Endothelial cell of umbilical vein (primary cell): ENCODE measurements around the gene TSPAN9. TPM values are rescaled to one million over a fixed set of nuclear protein-coding genes. Genes with fewer than 3 reads are reported as not detected.

Experiments
- BruUV-seq: library from RNA; stranded (reverse); fragments of 400-500 nt; replicated peaks from 2 replicates; lab custom pipeline; 2021; lab: Mats Ljungman, UMichigan
- CTCF ChIA-PET: fragments of 300-600, 350-600 bp; sonication (Branson Sonifier 250); formaldehyde crosslinking; loops from one replicate; lab custom pipeline; 2021; ENCODE audit warnings: antibody characterized with exemption, inconsistent platforms; lab: Charles Lee
- POLR2A ChIA-PET: fragments of 300-600, 350-600 bp; sonication (Branson Sonifier 250); formaldehyde crosslinking; loops from one replicate; lab custom pipeline; 2021; ENCODE audit warnings: antibody characterized with exemption, inconsistent platforms; lab: Charles Lee
- DNase-seq: peaks from one replicate; pipeline ENCODE4 v3.0.0-alpha.2; 2011; ENCODE audit warnings: low read depth, low spot score
- FAIRE-seq: peaks from 2 replicates; lab custom pipeline; 2011; peaks lifted over from hg19 to GRCh38; lab: Jason Lieb, UNC
- H2AFZ ChIP-seq: 2 replicates; pipeline ENCODE4 v1.6.0; 2012; ENCODE audit warnings: low read depth, low read length, control low read depth, inconsistent platforms
- H3K27ac ChIP-seq: 2 replicates; pipeline ENCODE4 v1.5.1; 2011; ENCODE audit warnings: low read depth, mild to moderate bottlenecking, control low read depth, low read length, moderate library complexity; ENCODE audit not compliant: insufficient read depth
- H3K27me3 ChIP-seq, 2 experiments: 2 replicates each; pipeline versions ENCODE4 v1.6.0 to v1.6.1; 2011; ENCODE audit warnings: low read length in 2 of 2, mixed read lengths in 1 of 2; ENCODE audit not compliant: control insufficient read depth in 2 of 2, insufficient read depth in 2 of 2
- H3K36me3 ChIP-seq, 2 experiments: 2 replicates in 1 of 2; 3 replicates in 1 of 2; pipeline ENCODE4 v1.5.1; 2011; ENCODE audit warnings: low read length in 2 of 2, mild to moderate bottlenecking in 1 of 2, moderate library complexity in 1 of 2; ENCODE audit not compliant: control insufficient read depth in 2 of 2, insufficient read depth in 2 of 2; ENCODE audit errors: extremely low read depth in 1 of 2
- H3K4me1 ChIP-seq: 3 replicates; pipeline ENCODE4 v1.5.1; 2011; ENCODE audit warnings: mild to moderate bottlenecking, low read length; ENCODE audit not compliant: control insufficient read depth, insufficient read depth; ENCODE audit errors: extremely low read depth
- H3K4me2 ChIP-seq: 2 replicates; pipeline ENCODE4 v1.6.1; 2011; ENCODE audit warnings: low read length, control low read depth, mixed read lengths; ENCODE audit not compliant: insufficient read depth
- H3K4me3 ChIP-seq, 3 experiments: fragments of 200-600 bp in 1 of 3; sonication (generic), shearing (Covaris generic) in 1 of 3; replicated peaks in 1 of 3; 2 replicates each; pipeline ENCODE4 v1.5.1; 2011 to 2016; ENCODE audit warnings: control low read depth in 3 of 3, low read length in 3 of 3, mild to moderate bottlenecking in 2 of 3, inconsistent platforms in 1 of 3, low read depth in 1 of 3, moderate library complexity in 1 of 3; ENCODE audit not compliant: insufficient read depth in 1 of 3
- H3K79me2 ChIP-seq: 2 replicates; pipeline ENCODE4 v1.6.0; 2012; ENCODE audit warnings: low read length, inconsistent platforms; ENCODE audit not compliant: control insufficient read depth, insufficient read depth
- H3K9ac ChIP-seq: replicated peaks from 2 replicates; pipeline ENCODE3; 2011; ENCODE audit warnings: low read length, control low read depth; ENCODE audit not compliant: insufficient read depth; ENCODE audit errors: extremely low read depth
- H3K9me1 ChIP-seq: replicated peaks from 3 replicates; pipeline ENCODE4 v1.6.0; 2011; ENCODE audit warnings: mild to moderate bottlenecking, low read length; ENCODE audit not compliant: control insufficient read depth, insufficient read depth; ENCODE audit errors: extremely low read depth
- H3K9me3 ChIP-seq: replicated peaks from 2 replicates; pipeline ENCODE4 v1.5.1; 2012; ENCODE audit warnings: low read length, inconsistent platforms; ENCODE audit not compliant: control insufficient read depth, insufficient read depth
- H4K20me1 ChIP-seq: replicated peaks from 2 replicates; pipeline ENCODE3; 2011; ENCODE audit warnings: mild to moderate bottlenecking, low read length; ENCODE audit not compliant: control insufficient read depth, insufficient read depth; ENCODE audit errors: extremely low read depth
- EZH2 ChIP-seq: IDR thresholded peaks from 2 replicates; pipeline ENCODE4 v1.6.1; 2012; ENCODE audit warnings: borderline replicate concordance, low read depth, mild to moderate bottlenecking, moderate library complexity, low read length, inconsistent platforms; ENCODE audit not compliant: severe bottlenecking
- FOS ChIP-seq: IDR thresholded peaks from 2 replicates; pipeline ENCODE4 v1.6.1; 2011; ENCODE audit warnings: mild to moderate bottlenecking, low read length, moderate library complexity, borderline replicate concordance; ENCODE audit not compliant: insufficient read depth
- GATA2 ChIP-seq: IDR thresholded peaks from 2 replicates; pipeline ENCODE4 v1.7.0; 2011; ENCODE audit warnings: low read depth, mild to moderate bottlenecking, moderate library complexity, mixed read lengths, low read length; ENCODE audit not compliant: insufficient read length, insufficient read depth
- JUN ChIP-seq: IDR thresholded peaks from 2 replicates; pipeline ENCODE4 v1.6.1; 2011; ENCODE audit warnings: borderline replicate concordance, low read depth; ENCODE audit not compliant: insufficient read length, insufficient read depth
- MYC ChIP-seq: IDR thresholded peaks from one replicate; pipeline ENCODE4 v1.6.1; 2011; ENCODE audit warnings: mild to moderate bottlenecking, low read depth, low read length
- POLR2A ChIP-seq: IDR thresholded peaks from 2 replicates; pipeline ENCODE4 v1.6.1; 2012; ENCODE audit warnings: low read depth, mild to moderate bottlenecking, control low read depth, low read length
- POLR2AphosphoS5 ChIP-seq: IDR thresholded peaks from 2 replicates; pipeline ENCODE4 v1.6.1; 2012; ENCODE audit warnings: low read depth, mild to moderate bottlenecking, control low read depth, low read length, moderate library complexity; ENCODE audit not compliant: insufficient read depth
- dilution Hi-C: fragments of 300-500 bp; cut with MboI; formaldehyde crosslinking; loops from one replicate; pipeline ENCODE4 v1.15.0; 2019; ENCODE audit warnings: low sequenced_read_pairs; ENCODE audit not compliant: extremely low pct_ligation_motif_present
- intact Hi-C: fragments of 100-400 bp; cut with micrococcal nuclease; formaldehyde crosslinking; loops from one replicate; pipeline ENCODE4 v1.10.0; 2022
- polyA plus RNA-seq, 4 experiments: library from polyadenylated mRNA; depleted of rRNA in 3 of 4; stranded (reverse) in 3 of 4; unstranded in 1 of 4; fragments of >200 nt; gene quantifications; 2 replicates each; pipeline versions ENCODE4 v1.2.1 to v1.2.3, GENCODE V29; 2011 to 2012; ENCODE audit warnings: missing spikeins in 1 of 4
- total RNA-seq: library from RNA; stranded (reverse); gene quantifications from 2 replicates; pipeline ENCODE4 v1.2.3, GENCODE V29; 2021
- TF ChIP-seq, protein P1 (sequence below): IDR thresholded peaks from 2 replicates; pipeline ENCODE4 v1.6.1; 2011; ENCODE audit not compliant: insufficient read depth, insufficient read length
- TF ChIP-seq, protein P2 (sequence below), 2 donors: IDR thresholded peaks; 1 replicate in 1 of 2; 2 replicates in 1 of 2; pipeline ENCODE4 v1.5.1; 2011; ENCODE audit warnings: low read length in 2 of 2, mild to moderate bottlenecking in 2 of 2, moderate library complexity in 2 of 2, control low read depth in 1 of 2, inconsistent platforms in 1 of 2, low read depth in 1 of 2; ENCODE audit not compliant: insufficient read depth in 1 of 2; ENCODE audit errors: extremely low read depth in 1 of 2

TSPAN9 gene
- total and polyA plus RNA-seq, 2 donors (not counting 3 experiments of a cell fraction or from before 2014, with no cell fraction given) = 43.3 to 66.8 TPM

DNA sequence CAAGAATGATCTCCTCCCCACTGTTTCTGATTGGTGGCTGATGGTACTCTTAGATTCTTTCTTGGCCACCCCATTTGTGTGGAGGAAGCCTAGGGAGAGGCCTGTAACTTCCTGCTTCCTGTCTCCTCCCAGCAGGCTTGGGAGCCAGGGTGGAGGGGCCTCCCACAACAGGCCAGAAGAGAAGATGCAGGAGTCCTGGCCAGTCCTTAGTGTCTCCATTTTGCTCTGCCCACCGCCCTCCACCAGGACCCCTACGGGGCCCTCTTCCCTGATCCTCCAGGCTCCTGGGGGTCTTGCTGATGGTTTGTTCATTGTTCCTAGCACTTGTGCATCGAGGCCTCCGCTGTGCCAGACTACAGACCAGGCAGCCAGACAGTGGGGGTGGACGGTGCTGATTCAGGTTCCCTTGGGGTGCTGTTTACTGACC, 6.8 kb downstream of the TSPAN9 start:
- POLR2A ChIA-PET = no interaction called here
- TF ChIP-seq, protein P1, sequence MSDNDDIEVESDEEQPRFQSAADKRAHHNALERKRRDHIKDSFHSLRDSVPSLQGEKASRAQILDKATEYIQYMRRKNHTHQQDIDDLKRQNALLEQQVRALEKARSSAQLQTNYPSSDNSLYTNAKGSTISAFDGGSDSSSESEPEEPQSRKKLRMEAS = no peak
- TF ChIP-seq POLR2A (no peak), JUN (no peak), POLR2AphosphoS5 (peak; percentile 49)
- TF ChIP-seq, protein P2, sequence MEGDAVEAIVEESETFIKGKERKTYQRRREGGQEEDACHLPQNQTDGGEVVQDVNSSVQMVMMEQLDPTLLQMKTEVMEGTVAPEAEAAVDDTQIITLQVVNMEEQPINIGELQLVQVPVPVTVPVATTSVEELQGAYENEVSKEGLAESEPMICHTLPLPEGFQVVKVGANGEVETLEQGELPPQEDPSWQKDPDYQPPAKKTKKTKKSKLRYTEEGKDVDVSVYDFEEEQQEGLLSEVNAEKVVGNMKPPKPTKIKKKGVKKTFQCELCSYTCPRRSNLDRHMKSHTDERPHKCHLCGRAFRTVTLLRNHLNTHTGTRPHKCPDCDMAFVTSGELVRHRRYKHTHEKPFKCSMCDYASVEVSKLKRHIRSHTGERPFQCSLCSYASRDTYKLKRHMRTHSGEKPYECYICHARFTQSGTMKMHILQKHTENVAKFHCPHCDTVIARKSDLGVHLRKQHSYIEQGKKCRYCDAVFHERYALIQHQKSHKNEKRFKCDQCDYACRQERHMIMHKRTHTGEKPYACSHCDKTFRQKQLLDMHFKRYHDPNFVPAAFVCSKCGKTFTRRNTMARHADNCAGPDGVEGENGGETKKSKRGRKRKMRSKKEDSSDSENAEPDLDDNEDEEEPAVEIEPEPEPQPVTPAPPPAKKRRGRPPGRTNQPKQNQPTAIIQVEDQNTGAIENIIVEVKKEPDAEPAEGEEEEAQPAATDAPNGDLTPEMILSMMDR (IDR thresholded peaks at IDR 0.05; ENCODE audit: extremely low read depth in 1 of 2, insufficient read depth in 1 of 2, low read depth in 1 of 2, low read length in 2 of 2) = no peak
- DNase-seq = peak; percentile 33
- no peaks in the 10 kb centered on the region for H3K27me3 ChIP-seq
- H3K9me3 ChIP-seq = no peaks in the 10 kb centered on the region
- CTCF ChIA-PET = interaction anchor here (1.0 to 1.5 kb wide), 2 partner anchors 11 to 51 kb away, joined by 3 to 4 read pairs; no protein-coding TSS in a partner anchor
- H3K4me3 ChIP-seq = no peak overlapping the region
- H3K4me2 ChIP-seq = peak overlapping the region; percentile 13
- intact Hi-C loops = loop anchor here (2.0 kb wide), 1 partner anchor 13 kb away; no protein-coding TSS in a partner anchor
- H3K36me3 ChIP-seq = no peaks in the 10 kb centered on the region
- peaks cover 15% of the 10 kb centered on the region for H3K4me1 ChIP-seq
- no peak overlapping the region for H3K9ac ChIP-seq
- H3K27ac ChIP-seq = peak overlapping the region; percentile 21
- BruUV-seq = no TSS peak
- no peaks in the 10 kb centered on the region for H4K20me1 ChIP-seq
- H3K9me1 ChIP-seq = no peaks in the 10 kb centered on the region
- dilution Hi-C loops = no loop called here
- peaks cover 2% of the 10 kb centered on the region for H3K79me2 ChIP-seq
- peak overlapping the region; percentile 52 for H2AFZ ChIP-seq
- FAIRE-seq = peak; percentile 69

DNA sequence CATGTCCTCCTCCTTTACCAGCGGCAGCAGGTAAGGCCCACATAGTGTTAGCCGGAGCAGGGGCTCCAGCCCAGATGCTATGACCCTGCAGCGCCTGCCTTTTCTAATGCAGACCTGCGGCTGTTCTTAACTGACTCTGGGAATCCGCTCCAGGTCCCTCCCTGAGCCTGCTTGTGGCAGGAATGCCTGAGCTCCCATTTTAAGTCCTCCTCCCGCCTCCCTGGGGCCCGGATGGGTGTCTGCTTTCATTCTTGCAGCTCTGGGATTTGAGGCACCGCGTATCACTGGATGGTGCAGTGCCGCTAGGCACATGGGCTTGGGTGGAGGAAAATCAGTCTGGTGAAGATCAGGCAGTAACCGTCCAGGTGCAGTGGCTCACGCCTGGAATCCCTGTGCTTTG, 7.6 kb downstream of the TSPAN9 start:
- no peaks in the 10 kb centered on the region for H4K20me1 ChIP-seq
- no peak overlapping the region for H3K27ac ChIP-seq
- dilution Hi-C loops = no loop called here
- ChIA-PET CTCF (no interaction called here), POLR2A (no interaction called here)
- DNase-seq = no peak
- H2AFZ ChIP-seq = no peak overlapping the region
- H3K4me2 ChIP-seq = no peak overlapping the region
- no peaks in the 10 kb centered on the region for H3K9me1 ChIP-seq
- H3K9ac ChIP-seq = no peak overlapping the region
- intact Hi-C loops = no loop called here
- no peak for FAIRE-seq
- peaks cover 15% of the 10 kb centered on the region for H3K4me1 ChIP-seq
- peaks cover 2% of the 10 kb centered on the region for H3K79me2 ChIP-seq
- no peaks in the 10 kb centered on the region for H3K9me3 ChIP-seq
- no TSS peak for BruUV-seq
- TF ChIP-seq POLR2A (no peak), GATA2 (no peak), MYC (no peak), POLR2AphosphoS5 (no peak), FOS (no peak), EZH2 (no peak), JUN (no peak)
- TF ChIP-seq, protein P1 = no peak
- TF ChIP-seq, protein P2 (IDR thresholded peaks at IDR 0.05; ENCODE audit: extremely low read depth in 1 of 2, insufficient read depth in 1 of 2, low read depth in 1 of 2, low read length in 2 of 2) = no peak
- H3K27me3 ChIP-seq = no peaks in the 10 kb centered on the region
- H3K36me3 ChIP-seq = no peaks in the 10 kb centered on the region
- H3K4me3 ChIP-seq = no peak overlapping the region
